Lung microvascular endothelial cell (primary cell): ENCODE measurements around the gene CD40. TPM values are rescaled to one million over a fixed set of nuclear protein-coding genes. Genes with fewer than 3 reads are reported as not detected.
"Not testable (repeated sequence)": the region's sequence is repeated elsewhere in the genome, so short reads cannot be mapped to it uniquely, and the experiment has no call there.

Source experiments
- DNase-seq, 2 donors: peaks; one replicate each; pipeline versions ENCODE4 v3.0.0 to v3.0.0-alpha.2; 2010; ENCODE audit warnings: low read depth in 2 of 2
- total RNA-seq: library from RNA; depleted of rRNA; stranded (reverse); fragments of >200 nt; gene quantifications from 2 replicates; pipeline ENCODE4 v1.2.1, GENCODE V29; 2014

Gene CD40
- total RNA-seq, 1 donor from 2014 or later: 2.2 TPM

DNA sequence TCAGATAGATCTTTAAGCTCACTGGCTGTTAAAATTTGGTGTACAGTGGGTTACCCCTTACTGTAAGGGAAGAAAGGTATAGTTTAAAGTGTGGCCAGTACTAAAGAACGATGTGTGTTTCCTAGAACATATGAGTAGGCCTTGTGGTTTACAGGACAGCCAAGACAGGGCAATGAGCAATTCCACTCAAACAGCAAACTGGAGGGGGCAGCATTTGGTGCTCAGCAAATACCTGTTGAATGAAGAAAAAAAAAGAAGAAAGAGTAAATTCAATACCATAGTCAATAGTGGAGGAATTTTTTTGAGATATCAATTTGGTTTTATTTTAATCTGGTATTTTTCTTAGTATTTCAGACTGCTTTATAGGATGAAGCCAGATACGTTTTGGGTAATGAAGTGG is 24.6 kb upstream of the CD40 start:
- no peak for DNase-seq

DNA sequence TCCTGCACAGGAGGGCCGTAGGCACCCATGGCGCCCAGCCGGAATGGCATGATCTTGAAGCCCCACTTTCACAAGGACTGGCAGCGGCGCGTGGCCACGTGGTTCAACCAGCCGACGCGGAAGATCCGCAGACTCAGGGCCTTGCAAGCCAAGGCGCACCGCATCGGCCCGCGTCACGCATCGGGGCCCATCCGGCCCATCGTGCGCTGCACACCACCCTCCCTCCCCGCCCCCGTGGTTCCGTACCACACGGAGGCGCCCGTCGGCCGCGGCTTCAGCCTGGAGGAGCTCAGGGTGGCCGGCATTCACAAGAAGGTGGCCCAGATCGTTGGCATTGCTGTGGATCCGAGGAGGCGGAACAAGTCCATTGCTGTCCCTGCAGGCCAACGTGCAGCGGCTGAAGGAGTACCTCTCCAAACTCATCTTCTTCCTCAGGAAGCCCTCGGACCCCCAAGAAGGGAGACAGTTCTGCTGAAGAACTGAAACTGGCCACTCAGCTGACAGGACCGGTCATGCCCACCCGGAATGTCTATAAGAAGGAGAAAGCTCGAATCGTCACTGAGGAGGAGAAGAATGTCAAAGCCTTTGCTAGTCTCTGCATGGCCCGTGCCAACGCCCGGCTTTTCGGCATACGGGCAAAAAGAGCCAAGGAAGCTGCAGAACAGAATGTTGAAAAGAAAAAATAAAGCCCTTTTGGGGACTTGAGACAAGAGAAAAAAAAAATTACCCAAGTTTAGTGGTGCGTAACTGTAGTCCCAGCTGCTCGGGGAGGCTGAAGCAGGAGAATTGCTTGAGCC is 18.4 kb upstream of the CD40 start:
- peak in 1 of 2 donors; percentile 14 for DNase-seq

DNA sequence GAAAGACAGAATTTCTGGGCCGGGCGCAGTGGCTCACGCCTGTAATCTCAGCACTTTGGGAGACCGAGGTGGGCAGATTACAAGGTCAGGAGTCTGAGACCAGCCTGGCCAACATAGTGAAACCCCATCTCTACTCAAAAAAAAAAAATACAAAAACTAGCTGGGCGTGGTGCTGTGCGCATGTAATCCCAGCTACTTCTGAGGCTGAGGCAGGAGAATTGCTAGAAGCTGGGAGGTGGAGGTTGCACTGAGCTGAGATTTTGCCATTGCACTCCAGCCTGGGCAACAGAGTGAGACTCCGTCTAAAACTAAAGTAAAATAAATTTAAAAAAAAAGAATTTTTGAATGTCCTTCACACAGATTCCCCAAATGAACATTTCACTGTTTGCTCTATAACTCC is 17.7 kb upstream of the CD40 start:
- DNase-seq: not testable (repeated sequence)

DNA sequence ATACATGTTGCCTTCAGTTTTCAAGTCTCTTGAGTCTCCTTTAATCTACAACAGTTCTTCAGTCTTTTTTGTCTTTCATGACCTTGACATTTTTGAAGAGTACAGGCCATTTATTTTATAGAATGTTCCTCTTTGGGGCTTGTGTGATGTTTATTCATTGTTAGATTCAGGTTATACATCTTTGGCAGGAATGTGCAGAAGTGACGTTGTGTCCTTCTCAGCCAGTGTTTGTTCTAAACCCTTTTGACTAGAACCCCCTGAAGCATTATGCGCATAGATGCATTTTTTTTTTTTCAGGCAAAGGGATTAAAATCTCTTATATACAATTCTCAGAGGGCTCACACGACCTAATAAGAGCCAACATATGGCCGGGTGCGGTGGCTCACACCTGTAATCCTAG is 17.1 kb upstream of the CD40 start:
- DNase-seq: no peak

DNA sequence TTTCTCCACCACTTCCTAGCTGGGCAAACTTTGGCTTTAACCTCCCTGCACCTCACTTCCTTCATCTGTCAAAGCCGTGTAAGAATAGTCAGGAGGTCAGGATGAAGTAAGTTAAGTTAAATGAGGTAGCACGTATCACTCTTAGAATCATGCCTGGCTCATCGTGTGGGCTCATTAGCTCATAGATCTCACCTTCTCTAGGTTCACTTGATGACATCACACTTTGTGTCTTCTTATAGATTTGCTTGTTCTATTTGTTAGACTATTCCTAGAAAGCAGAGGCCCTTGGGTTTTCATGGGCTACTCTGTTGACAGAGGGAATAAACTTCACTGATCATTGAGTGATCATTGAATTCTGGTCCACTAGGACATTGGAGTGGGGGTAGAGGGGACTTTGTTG is 16.2 kb upstream of the CD40 start:
- no peak for DNase-seq

DNA sequence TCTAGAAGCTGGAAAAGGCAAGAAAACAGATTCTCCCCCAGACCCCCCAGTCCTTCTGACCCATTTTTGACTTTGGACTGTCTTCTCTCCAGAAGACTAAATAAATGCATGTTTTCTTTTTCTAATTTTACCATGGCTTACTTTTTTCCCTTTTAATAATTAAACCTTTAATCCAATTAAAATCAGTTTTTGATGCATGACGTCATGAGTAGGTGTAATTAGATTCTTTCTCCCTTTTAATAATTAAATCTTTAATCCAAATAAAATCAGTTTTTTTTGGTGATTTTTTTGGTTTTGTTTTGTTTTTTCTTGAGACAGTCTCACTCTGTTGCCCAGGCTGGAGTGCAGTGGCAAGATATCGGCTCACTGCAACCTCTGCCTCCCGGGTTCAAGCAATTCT is 15.2 kb upstream of the CD40 start:
- no peak for DNase-seq

DNA sequence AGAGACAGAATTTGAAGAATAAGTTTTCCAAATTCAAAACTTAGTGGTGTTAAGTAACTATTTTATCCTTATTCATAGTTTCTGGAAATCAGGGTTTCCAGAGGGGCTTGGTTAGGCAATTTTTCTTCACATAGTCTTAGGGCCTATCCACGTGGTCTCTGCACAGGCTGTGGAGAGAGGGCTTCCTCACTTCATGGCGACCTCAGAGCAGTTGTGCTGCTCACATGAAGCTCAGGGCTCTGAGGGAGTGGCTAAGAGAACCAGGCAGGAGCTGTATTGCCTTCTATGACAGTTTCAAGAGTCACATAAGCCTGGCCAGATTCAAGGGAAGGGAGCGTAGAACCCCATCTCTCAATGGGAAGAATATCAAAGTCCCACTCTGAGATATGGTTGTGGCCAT is 13.9 kb upstream of the CD40 start:
- no peak for DNase-seq

DNA sequence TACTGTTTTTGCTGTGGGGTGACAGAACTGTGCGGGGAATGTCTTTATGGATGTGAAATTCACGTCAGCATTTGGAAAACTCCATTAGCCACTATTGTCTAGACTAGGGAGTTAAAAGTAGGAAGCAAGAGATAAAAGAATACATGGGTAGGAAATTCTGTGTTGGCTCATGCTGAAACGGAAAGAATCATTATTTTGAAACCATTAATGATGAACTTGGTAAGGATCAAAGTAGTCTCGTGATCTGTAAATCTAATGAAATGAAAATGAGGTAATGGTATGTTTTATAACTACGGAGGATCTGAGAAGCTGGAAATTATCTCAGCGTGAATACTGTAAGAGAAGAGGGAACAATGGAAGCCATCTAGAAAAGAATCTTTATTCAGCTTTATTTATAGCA is 11.1 kb upstream of the CD40 start:
- DNase-seq: no peak

DNA sequence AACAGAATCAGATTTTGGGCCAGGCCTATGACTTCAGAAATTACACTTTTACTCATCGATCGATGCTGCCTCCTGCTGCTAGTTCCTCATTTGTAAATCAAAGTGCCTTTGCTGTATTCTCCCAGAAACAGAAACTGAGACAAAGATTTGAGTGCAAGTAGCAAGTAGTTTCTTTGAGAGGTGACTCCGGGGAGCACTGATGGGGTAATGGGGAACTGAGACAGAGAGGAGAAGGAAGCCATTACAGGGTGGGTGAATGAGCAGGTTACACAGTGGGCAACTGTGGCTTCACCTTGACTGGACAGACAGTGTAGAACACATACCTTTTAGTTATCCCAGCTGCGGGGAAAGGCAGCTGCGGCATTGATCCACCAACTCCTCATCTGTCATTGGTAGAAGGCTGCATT is 9.7 kb upstream of the CD40 start:
- no peak for DNase-seq

DNA sequence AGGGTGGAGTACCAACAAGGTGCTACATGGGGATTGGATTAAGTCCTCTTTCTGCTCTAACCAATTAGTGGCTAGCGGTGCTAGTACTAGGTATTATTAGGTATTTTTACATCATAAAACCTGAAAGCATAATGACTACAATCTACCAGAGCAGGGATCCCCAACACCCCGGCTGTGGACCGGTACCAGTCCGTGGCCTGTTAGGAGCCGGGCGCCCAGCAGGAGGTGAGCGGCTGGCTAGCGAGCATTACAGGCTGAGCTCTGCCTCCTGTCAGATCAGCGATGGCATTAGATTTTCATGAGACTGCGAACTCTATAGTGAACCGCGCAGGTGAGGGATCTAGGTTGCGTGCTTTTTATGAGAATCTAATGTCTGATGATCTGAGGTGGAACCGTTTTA is 9.1 kb upstream of the CD40 start:
- no peak for DNase-seq

DNA sequence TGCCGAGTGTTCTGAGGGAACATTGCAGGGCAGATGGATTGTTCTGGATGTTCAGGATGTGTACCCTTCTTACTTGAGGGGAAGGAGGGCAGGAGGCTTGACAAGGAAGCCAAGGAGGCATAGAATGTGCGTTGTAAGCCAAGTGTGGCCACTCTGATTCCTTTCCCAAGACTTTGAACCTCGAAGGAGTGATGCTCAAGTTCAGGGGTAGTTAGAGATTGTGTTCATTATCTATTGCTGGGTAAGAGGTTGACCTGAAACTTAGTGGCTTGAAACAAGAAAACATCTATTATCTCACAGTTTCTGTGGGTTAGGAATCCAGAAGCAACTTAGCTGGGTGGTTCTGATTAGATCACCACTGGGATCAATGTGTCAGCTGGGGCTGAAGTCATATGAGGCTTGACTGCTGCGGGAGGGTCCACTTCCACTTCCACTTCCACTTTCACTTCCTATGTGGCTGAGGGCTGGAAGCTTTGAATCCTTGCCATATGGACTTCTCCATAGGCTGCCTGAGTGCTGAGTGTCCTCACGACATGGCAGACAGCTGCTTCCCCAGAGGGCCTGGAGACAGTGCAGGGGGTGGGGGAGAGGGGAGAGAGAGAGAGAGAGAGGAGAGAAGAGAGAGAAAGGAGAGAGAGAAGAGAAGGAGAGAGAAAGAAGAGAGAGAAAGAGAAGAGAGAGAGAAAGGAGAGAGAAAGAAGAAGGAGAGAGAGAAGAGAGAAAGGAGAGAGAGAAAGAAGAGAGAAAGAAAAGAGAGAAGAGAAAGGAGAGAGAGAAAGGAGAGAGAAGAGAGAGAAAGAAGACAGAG is 6.9 kb upstream of the CD40 start:
- DNase-seq: no peak

DNA sequence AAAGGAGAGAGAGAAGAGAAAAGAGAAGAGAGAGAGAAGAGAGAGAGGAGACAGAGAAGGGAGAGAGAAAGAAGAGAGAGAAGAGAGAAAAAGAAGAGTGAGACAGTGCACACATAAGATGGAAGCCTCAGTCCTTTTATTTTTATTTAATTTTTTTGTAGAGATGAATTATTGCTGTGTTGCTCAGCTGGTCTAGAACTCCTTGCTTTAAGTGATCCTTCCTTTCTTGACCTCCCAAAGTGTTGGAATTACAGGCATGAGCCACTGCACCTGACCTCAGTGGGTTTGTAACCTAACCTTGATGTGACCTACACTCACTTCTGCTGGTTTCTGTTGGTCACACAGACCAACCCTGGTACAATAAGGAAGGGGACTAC is 6.3 kb upstream of the CD40 start:
- DNase-seq: no peak

DNA sequence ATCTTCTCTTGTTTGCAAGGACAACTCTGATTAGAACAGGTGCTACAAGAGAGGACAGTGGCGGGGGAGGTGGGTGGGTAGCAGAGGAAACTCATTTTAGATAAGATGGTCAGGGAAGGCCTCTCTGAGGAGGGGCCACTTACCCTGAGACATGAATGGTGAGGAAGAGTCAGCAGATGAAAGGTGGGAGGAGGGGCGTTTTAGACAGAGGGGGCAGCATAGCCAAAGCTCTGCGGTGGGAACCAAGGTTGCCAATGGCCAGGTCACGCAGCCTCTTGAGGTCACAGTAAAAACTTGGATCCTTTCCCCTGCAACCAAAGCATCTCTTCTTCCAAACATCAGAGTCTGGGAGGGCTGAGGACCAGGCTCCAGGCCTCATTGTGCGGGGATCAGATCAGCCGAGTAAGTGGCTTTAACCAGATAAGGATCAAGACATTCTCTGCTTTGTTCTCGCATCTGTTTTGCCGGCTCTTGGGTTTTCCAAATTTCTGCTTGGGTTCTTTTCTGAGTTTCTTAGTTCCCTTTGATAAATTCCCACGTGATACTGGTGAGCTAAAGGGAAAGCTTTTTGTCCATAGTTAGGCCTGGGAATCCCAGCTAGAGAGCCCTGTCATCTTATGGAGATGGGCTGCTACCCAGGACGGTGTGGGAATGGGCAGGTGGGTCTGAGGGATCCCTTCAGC is 5.5 kb upstream of the CD40 start:
- no peak for DNase-seq

DNA sequence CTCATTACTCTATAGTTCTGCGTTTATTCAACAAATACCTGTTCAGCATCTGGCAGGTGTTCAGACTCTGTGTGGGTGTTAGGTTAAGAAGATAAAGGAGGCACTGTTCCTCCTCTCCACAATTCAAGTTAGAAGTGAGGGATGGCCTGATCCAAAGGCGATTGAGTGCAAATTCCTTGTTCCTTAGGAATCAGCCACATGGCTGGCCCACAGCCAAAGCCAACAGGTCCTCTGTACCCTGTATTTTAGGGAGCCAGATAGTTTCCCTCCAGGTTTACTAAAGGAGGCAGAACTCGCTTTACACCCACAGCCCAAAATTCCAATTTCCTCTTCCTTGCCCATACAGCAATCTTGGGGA is 5.0 kb upstream of the CD40 start:
- DNase-seq: no peak

DNA sequence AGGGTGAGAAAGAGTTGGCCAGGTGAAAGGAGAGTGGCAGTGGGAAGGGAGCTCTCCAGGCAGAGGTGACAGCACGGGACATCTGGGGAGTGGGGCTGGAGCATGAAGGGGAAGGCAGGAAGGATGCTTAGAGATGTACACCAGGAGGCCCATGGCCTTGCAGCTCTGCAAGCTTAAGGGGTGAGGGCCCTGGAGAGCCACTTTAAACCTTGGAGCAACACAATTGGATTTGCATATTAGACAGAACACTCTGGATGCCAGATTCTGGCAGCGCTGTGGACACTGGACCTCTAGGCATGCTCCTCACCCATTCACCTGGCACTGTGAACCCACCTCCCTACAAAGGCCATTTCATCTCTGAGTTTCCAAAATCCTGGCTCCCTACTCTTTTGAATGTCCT is 3.7 kb upstream of the CD40 start:
- no peak for DNase-seq

DNA sequence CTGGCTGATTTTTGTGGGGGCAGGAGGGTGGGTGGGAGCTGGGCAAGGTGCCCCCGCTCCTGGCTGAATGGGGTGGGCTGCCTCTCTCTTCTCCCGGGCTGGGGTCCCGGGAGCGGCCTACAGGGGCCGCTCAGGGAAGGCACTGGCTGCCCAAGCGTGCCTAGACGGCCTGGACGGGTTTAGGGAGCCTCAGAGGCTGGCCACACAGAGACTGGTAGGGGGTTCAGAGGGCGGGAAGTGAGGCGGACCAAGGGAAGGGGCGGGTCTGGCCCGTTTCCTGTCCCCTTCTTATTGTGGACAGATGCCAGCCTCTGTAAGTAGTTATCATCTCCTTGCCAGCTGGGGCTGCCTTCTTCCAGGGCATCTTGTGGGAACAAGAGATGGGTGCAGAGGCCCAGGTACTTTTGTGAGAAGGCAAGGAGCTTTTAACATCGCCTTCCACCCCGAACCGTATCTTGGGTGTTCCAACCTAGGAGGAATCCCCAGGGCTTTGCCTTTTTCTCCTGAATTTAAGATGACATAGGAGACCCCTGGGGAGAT is 437 bp downstream of the CD40 start:
- peak in 1 of 2 donors; percentile 26 for DNase-seq

DNA sequence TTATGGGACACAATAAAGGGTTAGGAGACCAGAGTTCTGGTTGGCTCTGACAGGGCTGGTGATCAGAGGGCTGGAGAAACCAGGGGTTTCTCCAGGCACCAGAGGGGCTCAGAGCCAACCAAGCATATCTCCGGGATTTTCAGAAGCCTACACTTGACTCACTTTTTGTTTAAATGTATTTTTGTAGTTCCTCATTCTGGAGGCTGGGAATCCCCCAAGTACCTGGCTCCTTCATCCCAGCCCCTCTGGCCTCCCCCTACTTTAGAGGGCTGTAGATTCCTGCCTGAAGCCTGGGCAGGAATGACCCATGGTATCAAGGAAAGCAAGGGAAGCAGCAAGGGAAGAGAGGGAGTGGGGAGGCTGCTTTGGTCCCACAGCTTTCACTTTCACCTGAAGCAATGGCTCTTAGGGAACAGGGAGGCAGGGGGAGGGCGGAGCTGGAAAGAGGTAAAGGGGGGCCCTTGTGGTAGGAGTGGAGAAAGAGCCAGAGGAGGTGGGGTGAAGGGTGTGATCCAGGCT is 973 bp downstream of the CD40 start:
- DNase-seq: peak in 1 of 2 donors; percentile 23

DNA sequence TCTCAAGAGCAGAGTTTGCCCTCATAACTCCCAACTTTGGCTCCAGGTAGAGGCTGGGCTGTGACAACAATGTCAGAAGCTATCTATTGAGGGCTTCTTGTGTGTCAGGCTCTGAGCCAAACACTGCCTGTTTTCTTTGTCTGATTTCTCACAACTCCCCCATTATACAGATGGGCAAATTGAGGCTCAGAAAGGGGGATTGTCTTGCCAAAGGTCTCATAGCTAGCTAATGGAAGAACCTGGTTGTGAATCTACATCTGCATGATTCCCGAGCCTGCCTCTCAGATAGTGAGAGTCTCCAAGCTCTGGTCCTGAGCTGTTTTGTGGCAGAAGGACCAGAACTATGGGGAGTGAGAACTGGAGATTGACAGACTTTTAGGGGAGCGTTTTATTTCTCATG is 1.4 kb downstream of the CD40 start:
- DNase-seq: no peak

DNA sequence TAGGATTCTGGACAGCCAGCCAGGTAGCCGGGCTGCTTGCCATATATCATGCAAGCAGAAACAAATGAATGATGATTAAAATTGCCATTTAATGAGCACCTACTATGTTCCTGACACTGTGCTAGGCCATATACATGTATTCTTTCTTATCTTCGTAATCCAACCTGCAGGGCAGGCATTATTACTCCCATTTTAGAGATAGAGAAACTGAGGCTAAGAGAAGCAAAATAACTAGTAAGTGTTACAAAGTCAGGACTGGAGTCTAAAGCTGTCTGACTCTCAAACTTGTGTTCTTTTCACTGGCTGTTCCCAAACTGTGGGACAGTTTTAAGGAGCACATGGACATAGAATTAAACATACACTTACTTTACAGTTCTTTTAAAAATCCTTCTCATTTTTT is 2.0 kb downstream of the CD40 start:
- DNase-seq: no peak

DNA sequence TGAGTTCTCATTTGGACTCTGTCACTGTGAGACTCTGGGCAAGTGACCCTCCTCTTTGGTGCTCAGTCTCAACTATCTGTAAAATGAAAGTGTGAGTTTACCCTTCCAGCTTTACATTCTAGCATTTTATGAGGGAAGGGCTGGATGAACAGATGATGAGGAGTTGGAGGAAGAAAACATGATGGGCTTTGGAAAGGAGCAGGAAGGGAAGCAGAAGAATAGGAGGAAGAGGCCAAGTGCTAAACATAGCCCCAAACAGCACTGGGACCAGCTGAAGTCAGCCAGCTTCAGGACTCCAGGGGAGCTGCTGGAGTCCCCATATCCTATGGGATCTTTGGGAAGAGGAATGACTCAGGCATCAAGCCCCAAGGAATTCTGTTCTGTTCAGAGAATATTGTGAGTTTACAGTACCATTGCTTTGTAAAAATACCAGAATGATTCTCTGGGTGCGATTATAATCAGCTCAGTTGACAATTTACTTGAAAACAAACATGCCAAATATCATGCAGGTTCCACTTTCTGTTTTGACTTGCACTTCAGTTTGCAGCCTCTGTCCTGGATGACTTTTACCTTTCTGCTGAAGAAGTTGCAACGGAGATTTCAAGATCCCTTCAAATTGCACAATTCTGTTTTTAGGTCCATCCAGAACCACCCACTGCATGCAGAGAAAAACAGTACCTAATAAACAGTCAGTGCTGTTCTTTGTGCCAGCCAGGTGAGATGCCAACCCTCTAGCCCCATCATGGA is 3.2 kb downstream of the CD40 start:
- DNase-seq: peak in 1 of 2 donors; percentile 25

DNA sequence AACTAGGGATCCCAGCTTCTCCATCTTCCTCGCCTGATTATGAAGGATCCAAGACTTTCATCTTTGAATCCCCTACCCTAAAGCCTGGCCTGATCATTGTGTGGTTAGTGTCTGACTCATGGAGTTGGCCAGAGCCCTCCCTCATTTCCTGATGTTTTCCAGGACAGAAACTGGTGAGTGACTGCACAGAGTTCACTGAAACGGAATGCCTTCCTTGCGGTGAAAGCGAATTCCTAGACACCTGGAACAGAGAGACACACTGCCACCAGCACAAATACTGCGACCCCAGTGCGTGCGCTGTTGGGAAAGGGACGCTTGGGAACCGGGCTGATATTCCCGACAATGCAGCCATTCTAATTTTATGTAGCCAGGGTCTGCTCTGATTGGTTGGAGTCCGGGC is 4.0 kb downstream of the CD40 start:
- peak; percentile 78 to 86 for DNase-seq
